Islet precursor cell (in vitro differentiated cells): Measurements from ENCODE around the gene DCAF4.
"Not testable (repeated sequence)": the region's sequence is repeated elsewhere in the genome, so short reads cannot be mapped to it uniquely, and the experiment has no call there.

Experiments used
- DNase-seq: peaks from one replicate; pipeline ENCODE4 v3.0.0-alpha.2; 2018

DCAF4 gene

DNA sequence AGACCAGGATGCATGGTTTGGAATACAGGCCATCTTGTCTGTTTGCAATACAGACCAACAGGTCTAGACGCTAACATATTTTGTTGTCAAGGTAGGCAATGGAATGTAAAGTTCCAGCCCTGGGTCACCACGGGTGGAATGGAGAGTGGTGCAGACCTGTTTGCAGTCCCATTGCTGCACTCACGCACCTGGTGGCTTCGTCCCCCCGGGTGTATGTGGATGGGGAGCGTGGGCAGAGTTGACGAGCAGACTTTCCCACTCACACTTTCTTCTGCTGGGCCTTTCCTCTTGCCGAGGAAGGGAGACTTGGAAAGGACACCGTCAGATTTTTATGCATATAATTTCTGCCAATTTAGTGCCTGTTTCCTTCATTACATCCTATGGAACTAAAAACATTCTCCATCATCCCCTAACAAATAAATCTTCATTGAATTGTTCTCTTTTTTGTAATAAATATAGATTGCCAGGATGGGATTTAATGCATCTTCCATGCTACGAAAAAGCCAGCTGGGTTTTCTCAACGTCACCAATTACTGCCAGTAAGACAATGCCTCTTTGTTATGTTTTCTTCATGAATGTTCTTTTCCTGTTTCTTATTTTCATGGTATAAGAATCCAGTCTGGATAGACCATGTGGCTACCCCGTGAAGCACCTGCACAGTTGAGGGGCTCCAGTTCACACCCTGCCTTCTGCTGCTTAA is 15.2 kb downstream of the DCAF4 start:
- DNase-seq = no peak

DNA sequence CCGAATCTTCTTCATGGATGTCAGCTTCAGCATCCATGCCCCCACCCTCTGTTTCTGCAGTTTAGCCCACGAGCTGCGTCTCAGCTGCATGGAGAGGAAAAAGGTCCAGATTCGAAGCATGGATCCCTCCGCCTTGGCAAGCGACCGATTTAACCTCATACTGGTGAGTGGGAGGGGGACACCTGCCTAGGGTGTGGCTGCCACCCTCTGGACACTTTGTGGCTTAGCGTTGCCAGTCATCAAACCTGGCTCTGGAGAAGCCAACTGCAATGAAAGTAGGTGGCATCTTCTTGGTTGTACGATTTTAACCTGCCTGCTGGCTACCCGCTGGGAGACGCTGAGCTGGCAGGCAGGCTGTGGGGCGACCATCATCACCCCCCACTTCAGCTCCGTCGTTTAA is 16.7 kb downstream of the DCAF4 start:
- DNase-seq = no peak

DNA sequence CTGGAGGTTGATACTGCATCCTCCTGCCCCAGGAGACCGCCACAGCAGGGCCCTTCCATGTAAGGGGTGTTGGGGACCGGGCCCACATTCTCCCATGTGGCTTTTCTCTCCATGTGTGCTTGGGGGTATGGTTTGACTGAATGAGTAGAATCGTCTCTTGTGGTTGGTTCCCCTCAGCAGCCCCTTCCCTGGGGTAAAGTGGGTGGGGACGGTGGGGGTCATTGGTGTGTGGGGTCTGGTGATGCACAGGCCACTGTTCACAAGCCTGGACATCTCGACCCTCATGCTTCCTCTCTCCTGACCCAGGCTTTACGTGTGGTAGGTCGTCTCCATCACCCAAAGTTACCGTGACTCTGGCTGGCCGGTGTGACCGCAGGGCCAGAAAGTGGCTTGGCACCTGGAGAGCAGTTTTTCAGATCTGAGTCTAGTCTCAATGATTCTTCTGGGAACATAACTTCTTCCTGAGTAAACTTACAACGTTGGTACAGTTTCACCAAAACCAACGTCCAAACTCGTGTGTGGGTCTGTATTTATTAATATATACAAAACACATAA is 17.7 kb downstream of the DCAF4 start:
- DNase-seq = no peak

DNA sequence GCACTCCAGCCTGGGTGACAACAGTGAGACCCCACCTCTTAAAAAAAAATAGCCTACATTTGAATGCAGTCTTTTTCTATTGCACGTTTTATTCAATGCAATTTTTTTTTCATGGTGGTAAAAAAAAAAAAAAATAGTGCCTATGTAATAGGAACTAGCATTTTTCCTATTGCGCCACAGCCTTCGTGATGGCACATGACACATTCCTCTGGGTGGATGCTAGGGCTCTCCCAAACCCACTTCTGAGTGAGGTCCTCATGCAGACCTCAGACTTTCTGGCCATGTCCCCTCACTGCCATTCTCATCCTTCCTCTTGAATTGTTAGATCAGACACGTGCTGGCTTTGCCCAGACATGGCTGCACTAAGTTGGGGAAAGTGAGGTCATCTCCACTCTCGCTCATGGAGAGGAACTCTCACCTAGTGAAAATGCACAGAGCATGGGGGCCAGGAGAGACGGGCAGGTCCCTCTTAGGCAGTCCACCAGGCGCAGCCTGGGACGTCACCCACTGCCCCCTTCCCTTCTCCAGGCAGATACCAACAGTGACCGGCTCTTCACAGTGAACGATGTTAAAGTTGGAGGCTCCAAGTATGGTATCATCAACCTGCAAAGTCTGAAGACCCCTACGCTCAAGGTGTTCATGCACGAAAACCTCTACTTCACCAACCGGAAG is 19.2 kb downstream of the DCAF4 start:
- DNase-seq = no peak

DNA sequence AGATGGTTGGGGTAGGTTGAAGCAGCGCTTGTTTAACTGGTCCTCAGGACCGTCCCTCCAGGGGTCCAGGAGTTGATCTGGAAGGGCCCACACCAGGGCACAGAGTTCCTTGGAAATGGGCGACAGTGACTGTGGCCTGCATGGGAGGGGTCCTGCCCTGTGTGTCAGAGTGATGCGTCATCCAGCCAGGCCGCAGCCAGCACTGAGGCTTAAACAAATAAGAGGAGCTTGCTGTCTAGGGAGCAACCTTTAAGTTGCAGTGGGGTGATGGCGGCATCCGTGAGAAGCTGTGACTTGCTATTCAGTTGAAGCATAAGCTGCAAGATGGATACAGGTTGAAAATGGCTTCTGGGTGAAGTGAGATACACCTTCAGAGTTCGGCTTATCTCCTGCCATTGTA is 20.2 kb downstream of the DCAF4 start:
- no peak for DNase-seq

DNA sequence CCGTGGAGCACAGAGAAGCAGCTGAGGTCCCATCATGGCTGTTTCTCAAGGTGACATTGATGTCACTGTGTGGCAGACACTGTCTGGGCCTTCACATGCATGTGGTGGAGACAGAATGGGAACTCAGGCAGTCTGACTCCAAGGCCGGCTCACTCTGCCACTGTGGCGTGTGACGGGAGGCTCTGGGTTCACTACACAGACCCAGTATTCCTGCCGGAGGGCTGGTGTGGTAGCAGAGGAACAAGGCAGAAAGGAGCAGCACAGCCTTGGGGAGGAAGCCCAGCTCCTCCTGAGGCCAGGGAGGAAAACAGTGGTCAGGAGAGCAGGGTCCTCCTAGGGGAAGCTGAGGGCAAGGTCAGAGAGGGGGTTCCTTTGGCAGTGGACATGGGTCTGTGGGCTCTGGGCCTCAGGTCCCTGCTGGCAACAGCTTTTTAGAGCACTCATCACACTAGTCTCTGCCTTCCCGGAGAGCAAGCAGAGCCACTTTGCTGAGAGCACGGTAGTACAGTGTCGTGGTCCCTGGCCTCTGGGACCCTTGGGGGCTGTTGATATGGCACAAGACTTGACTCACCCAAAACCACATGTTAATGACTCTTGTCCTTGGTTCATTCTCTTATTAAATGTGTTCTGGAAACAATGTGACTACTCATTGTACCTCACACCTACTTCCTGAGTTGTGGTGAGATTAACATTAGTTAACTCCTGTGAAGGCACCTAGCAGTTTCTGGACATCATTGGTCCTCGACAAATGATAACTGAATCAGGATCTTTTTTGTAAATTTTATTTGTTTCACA is 21.3 kb downstream of the DCAF4 start:
- no peak for DNase-seq

DNA sequence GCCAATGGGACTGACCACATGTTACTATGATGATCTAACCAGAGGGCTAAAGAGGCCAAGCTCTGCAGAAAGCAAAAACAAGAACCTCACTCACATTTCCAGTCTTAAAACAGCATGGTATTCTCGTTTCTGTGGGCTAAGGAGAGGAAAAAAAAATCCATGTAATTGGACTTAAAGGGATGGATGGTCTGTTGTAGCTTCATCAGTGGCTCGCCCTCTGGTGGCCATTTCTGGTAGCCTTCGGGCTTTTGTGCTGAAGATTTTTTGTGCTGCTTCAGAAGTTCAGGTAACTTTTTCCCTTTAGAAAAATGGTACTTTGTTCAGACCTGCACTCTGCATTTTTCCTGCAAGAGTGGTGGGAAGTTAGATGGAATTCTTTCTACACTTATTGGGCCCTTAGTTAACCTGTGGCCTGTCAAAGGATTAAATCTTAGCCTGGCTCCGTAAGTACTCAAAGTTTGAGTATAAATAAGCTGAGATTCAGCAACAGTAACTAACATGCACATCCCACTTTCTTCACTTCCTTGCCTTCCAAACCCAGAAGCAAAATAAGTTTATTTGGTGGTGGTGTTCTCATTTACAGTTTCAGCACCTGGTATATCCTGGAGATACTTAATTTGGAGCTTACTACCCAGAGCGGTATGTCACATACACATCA is 22.3 kb downstream of the DCAF4 start:
- DNase-seq = peak; percentile 78

DNA sequence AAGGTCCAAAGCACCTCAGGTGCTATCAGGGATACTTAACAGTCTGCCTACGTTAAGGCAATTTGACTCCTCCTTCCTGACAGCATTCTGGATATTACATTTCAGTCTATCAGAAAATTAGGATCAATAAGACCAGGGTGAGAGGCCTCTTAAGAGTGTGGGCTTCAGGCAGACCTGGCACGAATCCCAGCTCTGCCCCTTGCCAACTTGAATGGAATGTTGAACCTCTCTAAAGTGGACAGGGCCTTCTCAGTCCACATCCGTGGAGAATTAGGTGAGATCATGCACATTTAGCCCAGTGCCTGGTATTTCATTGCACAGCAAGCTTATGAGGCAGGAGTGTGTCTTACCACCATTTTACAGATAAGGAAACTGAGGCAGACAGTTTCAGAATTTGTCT is 25.9 kb downstream of the DCAF4 start:
- no peak for DNase-seq

DNA sequence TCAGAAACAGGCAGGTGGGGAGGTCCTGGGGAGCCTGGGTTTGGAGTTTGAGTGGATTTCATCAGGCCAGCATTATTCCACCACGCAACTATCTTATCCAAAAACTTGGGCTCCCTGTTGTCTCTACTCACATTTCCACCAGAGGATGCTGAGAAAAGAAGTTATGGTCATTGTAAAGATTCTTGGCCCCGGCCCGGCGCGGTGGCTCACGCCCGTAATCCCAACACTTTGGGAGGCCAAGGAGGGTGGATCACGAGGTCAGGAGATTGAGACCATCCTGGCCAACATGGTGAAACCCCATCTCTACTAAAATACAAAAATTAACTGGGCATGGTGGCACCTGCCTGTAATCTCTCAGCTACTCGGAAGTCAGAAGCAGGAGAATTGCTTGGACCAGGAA is 30.5 kb downstream of the DCAF4 start:
- DNase-seq = not testable (repeated sequence)

DNA sequence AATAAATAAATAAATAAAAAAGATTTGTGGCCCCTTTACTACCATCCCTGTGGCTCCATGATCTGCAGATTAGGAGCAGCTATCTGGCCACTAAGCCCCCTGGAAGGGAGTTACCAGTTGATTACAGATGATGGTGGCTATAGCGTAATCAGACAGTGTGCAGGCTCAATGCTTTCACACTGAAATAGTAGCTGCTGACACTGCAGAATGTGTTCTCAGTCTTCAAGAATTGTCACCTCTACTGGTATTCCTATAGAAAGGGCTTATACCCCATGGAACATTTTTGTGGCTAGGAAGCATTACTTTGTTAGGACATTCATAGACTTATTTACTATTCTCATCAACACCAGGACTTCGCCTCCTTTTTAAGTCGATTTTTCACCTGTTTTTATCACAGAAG is 30.9 kb downstream of the DCAF4 start:
- no peak for DNase-seq

DNA sequence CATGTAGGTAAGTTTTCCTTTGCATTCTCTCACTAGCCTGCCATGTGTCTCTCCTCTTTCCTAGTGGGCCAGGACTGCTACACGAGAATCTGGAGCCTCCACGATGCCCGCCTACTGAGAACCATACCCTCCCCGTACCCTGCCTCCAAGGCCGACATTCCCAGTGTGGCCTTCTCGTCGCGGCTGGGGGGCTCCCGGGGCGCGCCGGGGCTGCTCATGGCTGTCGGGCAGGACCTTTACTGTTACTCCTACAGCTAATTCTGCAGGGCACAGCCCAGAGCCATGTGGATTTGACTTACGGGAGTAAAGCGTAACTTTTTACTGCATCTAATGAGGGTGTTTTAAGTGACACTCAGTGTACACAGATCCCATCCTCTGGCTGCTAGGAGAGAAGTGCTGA is 32.3 kb downstream of the DCAF4 start:
- no peak for DNase-seq

DNA sequence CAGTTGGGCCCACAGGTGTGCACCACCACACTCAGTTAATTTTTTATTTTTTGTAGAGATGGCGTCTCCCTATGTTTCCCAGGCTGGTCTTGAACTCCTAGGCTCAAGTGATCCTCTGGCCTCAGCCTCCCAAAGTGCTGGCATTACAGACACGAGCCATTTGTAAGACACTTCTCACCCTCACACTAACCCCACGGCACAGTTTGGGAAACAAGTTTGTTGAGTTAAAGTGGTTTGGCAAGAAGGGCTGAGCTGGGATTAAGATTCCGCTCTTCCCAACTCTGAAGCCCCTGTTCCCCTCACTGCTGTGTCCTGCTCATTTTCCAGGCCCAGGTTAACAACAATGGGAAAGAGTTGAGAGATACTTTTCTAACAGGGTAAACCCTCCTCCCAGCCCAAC is 34.8 kb downstream of the DCAF4 start:
- not testable (repeated sequence) for DNase-seq

DNA sequence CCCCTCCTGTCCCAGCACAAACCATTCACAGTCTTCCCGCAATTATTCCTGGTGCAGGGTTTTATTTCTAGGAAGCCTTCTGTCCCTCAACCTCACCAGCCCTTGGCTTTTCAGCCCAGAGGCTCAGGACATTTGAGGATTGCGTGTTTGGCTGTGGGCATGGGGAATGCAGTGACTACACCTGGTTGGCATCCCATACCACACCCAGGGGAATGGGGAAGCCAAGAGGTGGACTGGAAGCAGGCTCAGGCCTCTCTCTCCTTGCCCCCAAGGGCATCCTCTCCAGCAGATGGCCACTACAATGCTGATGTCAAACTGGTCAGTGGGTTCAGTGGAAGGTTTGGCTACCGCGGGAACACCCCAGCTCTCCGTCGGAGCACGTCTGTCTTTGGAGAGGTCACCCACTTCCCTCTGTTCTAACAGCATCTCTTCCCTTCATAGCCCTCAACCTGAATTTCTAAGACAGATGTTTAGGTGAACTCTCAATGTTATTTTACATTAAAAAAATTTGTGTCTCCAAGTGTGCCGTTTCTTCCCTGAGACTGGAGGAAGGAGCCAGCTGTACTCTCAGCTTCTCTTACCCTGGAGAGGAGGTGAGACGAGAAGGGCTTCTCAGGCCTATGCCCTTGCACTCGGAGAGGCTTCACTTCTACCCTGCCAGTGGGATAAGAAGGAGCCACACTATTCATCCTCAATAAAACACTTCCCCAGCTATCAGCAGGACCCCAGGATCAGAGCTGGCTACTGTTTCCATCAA is 35.5 kb downstream of the DCAF4 start:
- DNase-seq = peak; percentile 76

DNA sequence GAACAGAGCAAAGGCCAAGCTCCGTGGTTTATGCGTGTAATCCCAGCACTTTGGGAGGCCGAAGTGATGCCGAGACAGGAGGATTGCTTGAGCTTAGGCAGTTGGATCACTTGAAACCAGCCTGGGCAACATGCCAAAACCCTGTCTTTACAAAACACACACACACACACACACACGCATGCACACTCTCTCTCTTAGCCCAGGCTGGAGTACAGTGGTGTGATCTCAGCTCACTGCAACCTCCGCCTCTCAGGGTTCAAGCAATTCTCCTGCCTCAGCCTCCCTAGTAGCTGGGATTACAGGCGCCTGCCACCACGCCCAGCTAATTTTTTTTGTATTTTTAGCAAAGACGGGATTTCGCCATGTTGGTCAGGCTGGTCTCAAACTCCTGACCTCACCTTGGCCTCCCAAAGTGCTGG is 36.1 kb downstream of the DCAF4 start:
- DNase-seq = not testable (repeated sequence)

DNA sequence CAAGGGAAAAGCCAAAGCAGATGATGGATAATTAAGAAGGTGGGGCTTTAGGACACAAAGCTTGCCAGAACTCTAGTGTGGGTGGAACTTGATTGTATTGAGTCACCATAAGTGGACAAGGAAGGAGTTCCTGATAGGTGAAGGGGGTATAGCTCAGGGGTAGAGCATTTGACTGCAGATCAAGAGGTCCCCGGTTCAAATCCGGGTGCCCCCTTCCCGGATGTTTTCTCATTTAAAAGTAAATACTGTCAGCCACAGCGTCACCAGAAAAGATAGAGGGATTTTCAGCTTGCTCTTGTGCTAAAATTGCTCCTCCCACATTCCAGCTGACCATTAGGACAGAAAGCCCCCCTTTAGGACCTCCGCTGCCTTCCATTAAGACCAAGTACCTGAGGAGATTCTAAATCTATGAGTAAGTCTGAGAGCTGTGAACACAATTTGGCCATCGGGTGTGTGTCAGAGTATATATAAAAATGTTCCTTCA is 36.6 kb downstream of the DCAF4 start:
- peak; percentile 70 for DNase-seq

DNA sequence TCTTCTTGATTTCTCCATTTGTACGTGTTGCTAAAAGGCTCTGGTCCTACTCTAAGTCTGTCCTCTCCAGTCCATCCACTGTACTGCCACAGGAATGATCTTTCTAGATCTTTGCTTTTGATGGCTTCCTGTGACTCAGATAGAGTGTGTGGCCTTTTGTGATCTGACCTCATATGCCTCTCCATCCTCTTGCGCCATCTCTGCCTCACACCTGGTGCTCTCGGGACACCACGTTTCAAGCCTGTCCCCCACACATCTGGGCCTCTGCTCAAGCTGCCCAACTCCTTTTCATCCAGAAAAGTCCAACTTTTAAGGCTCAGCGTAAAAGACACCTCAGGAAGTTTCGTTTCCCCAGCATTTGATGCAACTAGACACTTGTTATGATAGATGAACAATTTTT is 39.0 kb downstream of the DCAF4 start:
- no peak for DNase-seq

DNA sequence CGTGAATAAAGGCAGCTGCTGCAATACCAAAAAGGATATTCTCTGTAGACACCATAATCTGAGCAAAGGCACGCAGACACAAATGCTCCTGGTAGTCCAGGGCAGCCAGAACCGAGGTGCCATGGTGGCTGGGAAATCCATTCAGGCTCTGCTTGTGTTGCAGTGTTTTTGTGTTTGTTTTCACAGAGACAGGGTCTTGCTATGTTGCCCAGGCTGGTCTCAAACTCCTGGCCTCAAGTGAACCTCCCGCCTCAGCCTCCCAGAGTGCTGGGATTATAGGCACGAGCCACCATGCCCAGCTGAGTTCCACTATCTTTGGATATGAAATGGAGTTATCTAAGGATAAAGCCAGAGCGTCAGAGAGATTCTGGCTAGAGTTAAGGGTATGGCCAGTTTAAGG is 39.8 kb downstream of the DCAF4 start:
- no peak for DNase-seq

DNA sequence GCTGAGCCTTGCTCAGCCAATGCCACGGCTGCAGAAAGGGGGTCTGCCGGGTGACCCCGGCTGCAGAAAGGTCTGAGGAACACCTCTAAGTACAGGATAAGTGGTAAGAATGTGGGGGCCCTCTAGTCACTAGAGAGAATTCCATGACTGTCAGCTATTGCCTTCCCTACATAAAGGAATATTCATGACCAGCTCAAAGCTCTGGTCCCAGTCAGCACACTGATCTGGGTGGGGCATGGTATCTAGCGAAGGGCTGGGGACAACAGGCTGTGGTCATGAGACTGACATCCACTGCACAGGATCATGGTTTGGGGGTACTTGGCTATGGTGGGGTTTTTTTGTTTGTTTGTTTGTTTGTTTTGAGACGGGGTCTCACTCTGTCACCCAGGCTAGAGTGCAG is 42.1 kb downstream of the DCAF4 start:
- no peak for DNase-seq

DNA sequence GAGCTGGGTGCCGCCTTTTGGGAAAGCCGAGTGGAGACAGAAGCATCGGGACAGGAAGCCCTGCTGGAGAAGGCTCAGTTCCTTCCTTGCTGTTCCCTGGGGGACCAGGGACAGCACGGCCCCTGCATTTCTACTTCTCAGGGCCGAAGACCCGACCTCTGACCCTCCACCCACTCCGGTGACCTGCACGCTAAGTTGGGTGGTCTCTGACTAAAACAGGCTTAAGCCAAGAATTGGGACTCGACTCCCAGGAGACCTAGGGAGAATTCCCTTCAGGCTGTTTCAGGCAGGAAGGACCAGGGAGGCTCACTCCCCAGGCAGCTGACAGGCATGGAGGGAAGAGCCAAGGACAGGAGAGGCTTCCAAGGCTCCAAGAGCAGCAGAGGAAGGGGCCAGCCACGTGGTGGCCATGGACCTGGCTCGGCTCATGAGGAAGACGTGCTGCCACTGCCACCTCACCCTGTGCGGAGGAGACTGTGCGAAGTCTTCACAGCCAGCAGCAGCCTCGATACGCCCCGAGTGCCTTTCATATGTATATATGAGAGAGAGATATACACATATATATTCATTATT is 43.9 kb downstream of the DCAF4 start:
- no peak for DNase-seq

DNA sequence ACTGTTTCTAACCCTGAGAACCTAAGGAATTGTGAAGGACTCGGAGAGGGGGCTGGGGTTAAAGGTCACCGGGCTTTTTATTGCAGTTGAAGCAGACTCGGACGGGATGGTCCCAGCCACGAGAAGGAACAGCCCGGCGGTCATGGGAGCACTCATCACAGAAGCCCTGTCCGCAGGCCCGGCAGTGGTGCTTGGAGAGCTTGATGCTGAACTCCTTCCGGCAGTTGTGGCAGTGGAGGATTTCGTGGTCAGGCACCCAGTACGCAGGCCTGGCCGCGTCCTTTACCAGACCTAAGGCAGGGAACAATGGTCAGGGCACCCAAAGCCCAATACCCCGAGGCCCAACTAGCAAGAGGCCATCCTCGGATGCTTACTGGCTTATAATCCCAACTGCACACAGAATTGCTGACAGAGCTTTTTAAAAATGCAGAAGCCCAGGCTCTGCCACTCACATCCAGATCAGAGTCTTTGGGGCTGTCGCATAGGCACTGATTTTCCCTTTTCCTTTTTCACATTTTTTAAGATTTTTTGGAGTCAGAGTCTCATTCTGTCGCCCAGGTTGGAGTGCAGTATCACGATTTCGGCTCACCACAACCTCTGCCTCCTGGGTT is 44.7 kb downstream of the DCAF4 start:
- no peak for DNase-seq

DNA sequence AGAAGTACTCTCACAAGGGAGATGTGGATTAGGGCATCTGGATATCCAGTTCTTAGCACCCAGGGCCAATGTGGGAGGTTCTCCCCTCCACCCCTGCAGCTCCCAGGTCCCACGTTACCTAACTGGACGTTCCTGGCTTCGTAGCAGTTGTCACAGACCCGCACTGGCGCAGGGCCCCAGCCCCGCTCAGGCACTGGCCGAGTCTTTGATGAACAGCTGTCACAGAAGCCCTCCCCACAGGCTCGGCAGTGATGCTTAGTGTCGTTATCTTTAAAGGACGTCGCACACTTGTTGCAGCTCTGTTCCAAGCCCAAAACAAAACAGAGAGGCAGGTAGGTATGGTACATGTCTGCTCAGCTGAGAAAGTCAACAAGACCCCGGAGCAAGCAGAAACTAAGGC is 48.4 kb downstream of the DCAF4 start:
- DNase-seq = no peak
